Measurements from ENCODE around the gene ASB7. TPM values are rescaled to one million over a fixed set of nuclear protein-coding genes. Genes with fewer than 3 reads are reported as not detected.

The ASB7 gene
- polyA plus RNA-seq, 1 donor (not counting 4 experiments of a cell fraction or from before 2014, with no cell fraction given), result 10.8 TPM

DNA sequence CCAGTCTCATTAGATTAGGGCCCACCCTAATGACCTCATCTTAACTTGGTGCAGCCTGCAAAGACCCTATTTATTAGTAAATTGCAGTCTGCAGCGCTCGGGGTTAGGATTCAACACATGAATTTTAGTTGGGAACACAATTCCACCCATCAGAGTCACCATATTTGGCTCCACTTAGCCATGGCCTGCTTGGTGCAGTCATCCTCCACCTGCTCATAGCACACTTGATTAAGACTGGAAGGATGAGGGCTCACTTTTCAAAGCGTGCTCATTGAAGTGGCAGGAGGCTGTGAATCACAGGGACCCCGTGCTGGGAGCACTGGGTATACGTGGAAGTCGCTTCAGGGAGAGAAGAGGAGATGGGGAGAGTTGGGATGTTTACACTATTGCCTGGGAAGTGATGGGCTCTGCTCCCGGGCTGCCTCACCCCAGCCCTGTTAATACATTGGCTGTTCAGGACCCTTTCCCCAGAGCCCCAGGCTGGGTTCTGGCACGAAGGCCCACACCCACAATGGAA, 68.2 kb downstream of the ASB7 start:
- no peak overlapping the region for H3K4me2 ChIP-seq (ENCODE audit: control insufficient read depth, extremely low read depth, insufficient read depth, low read depth, low read length)
- no peaks in the 10 kb centered on the region for H3K9me1 ChIP-seq (ENCODE audit: control insufficient read depth, extremely low read depth, insufficient read depth, low read length)
- dilution Hi-C loops (cut with MboI; ENCODE audit: extremely low pct_ligation_motif_present, low sequenced_read_pairs), result no loop called here
- peaks cover 1% of the 10 kb centered on the region for H3K4me1 ChIP-seq (ENCODE audit: control insufficient read depth, extremely low read depth, insufficient read depth, low read length)
- H4K20me1 ChIP-seq (ENCODE audit: control insufficient read depth, extremely low read depth, insufficient read depth, low read length), result no peaks in the 10 kb centered on the region
- H3K9me3 ChIP-seq (ENCODE audit: control insufficient read depth, low read depth, low read length), result no peaks in the 10 kb centered on the region
- no peaks in the 10 kb centered on the region for H3K36me3 ChIP-seq (ENCODE audit: control insufficient read depth in 2 of 2, extremely low read depth in 1 of 2, insufficient read depth in 2 of 2, low read length in 2 of 2)
- H2AFZ ChIP-seq (ENCODE audit: control insufficient read depth, low read length), result no peak overlapping the region
- FAIRE-seq, result no peak
- no peak overlapping the region for H3K27ac ChIP-seq (ENCODE audit: control insufficient read depth, insufficient read depth, low read length)
- no peak for TF ChIP-seq EZH2 (IDR thresholded peaks at IDR 0.05; ENCODE audit: low read length)
- TF ChIP-seq CTCF (optimal IDR thresholded peaks at IDR 0.05 in 1 of 3, IDR thresholded peaks at IDR 0.05 in 1 of 3, conservative IDR thresholded peaks at IDR 0.05 in 1 of 3; ENCODE audit: extremely low read depth in 1 of 3, insufficient read depth in 2 of 3, low read length in 3 of 3), result no peak
- H3K27me3 ChIP-seq (ENCODE audit: control insufficient read depth, extremely low read depth, insufficient read depth, low read length), result no peaks in the 10 kb centered on the region
- no peak overlapping the region for H3K9ac ChIP-seq (ENCODE audit: control insufficient read depth, extremely low read depth, insufficient read depth, low read length)
- no peaks in the 10 kb centered on the region for H3K79me2 ChIP-seq (ENCODE audit: control insufficient read depth, insufficient read depth, low read length)
- no peak for DNase-seq (ENCODE audit: low read depth, low spot score)
- no peak overlapping the region for H3K4me3 ChIP-seq (ENCODE audit: control insufficient read depth in 2 of 3, extremely low read depth in 1 of 3, insufficient read depth in 2 of 3, low read depth in 1 of 3, low read length in 3 of 3)

- no peak overlapping the region for H2AFZ ChIP-seq (ENCODE audit: control insufficient read depth, low read length)
- no peak overlapping the region for H3K27ac ChIP-seq (ENCODE audit: control insufficient read depth, insufficient read depth, low read length)
- H3K4me2 ChIP-seq (ENCODE audit: control insufficient read depth, extremely low read depth, insufficient read depth, low read depth, low read length), result no peak overlapping the region
Measured at GRCh38 chr15:100671124-100671680, 68.8 kb downstream of the ASB7 start.

More at GRCh38 chr15:100671124-100671680, 68.8 kb downstream of the ASB7 start:
- Histone ChIP-seq H3K4me3 (ENCODE audit: control insufficient read depth in 2 of 3, extremely low read depth in 1 of 3, insufficient read depth in 2 of 3, low read depth in 1 of 3, low read length in 3 of 3) (no peak overlapping the region), H3K79me2 (ENCODE audit: control insufficient read depth, insufficient read depth, low read length) (no peaks in the 10 kb centered on the region), H3K4me1 (ENCODE audit: control insufficient read depth, extremely low read depth, insufficient read depth, low read length) (no peaks in the 10 kb centered on the region), H3K27me3 (ENCODE audit: control insufficient read depth, extremely low read depth, insufficient read depth, low read length) (no peaks in the 10 kb centered on the region), H3K9ac (ENCODE audit: control insufficient read depth, extremely low read depth, insufficient read depth, low read length) (no peak overlapping the region), H3K9me1 (ENCODE audit: control insufficient read depth, extremely low read depth, insufficient read depth, low read length) (no peaks in the 10 kb centered on the region), H3K36me3 (ENCODE audit: control insufficient read depth in 2 of 2, extremely low read depth in 1 of 2, insufficient read depth in 2 of 2, low read length in 2 of 2) (no peaks in the 10 kb centered on the region), H3K9me3 (ENCODE audit: control insufficient read depth, low read depth, low read length) (no peaks in the 10 kb centered on the region), H4K20me1 (ENCODE audit: control insufficient read depth, extremely low read depth, insufficient read depth, low read length) (no peaks in the 10 kb centered on the region)
- no peak for DNase-seq (ENCODE audit: low read depth, low spot score)
- TF ChIP-seq EZH2 (IDR thresholded peaks at IDR 0.05; ENCODE audit: low read length), result no peak
- no peak for TF ChIP-seq CTCF (optimal IDR thresholded peaks at IDR 0.05 in 1 of 3, IDR thresholded peaks at IDR 0.05 in 1 of 3, conservative IDR thresholded peaks at IDR 0.05 in 1 of 3; ENCODE audit: extremely low read depth in 1 of 3, insufficient read depth in 2 of 3, low read length in 3 of 3)
- dilution Hi-C loops (cut with MboI; ENCODE audit: extremely low pct_ligation_motif_present, low sequenced_read_pairs), result no loop called here
- no peak for FAIRE-seq

Data from keratinocyte (primary cell).